NCI-H1048 (cell line): Measurements from ENCODE around the gene PICK1.

ENCODE experiments used
- DNase-seq: peaks from one replicate; lab custom pipeline; 2025; lab: John Stamatoyannopoulos, UW

PICK1 gene

GRCh38 chr22:38056969-38057891, at the start of gene PICK1:
TSS of gene PICK1 (plus strand) at chr22:38057404. CDS start at chr22:38057810, 406 bp downstream.
- DNase-seq = peak; percentile 75

GRCh38 chr22:38009000-38009806, 48.0 kb upstream of the PICK1 start:
- no peak for DNase-seq

GRCh38 chr22:38012604-38013072, 44.6 kb upstream of the PICK1 start:
- DNase-seq = no peak

GRCh38 chr22:38014083-38014482, 43.1 kb upstream of the PICK1 start:
- no peak for DNase-seq

- no peak for DNase-seq
Observed at GRCh38 chr22:38016182-38017151, 40.7 kb upstream of the PICK1 start.

GRCh38 chr22:38017272-38017920, 39.8 kb upstream of the PICK1 start:
- no peak for DNase-seq

- DNase-seq = no peak
Observed at GRCh38 chr22:38017939-38018885, 39.0 kb upstream of the PICK1 start.

- no peak for DNase-seq
Observed at GRCh38 chr22:38018938-38019827, 38.0 kb upstream of the PICK1 start.

- DNase-seq = no peak
Observed at GRCh38 chr22:38021206-38021605, 36.0 kb upstream of the PICK1 start.

GRCh38 chr22:38023045-38023444, 34.2 kb upstream of the PICK1 start:
- DNase-seq = no peak

- DNase-seq = no peak
Observed at GRCh38 chr22:38025514-38025913, 31.7 kb upstream of the PICK1 start.

GRCh38 chr22:38026130-38027111, 30.8 kb upstream of the PICK1 start:
- DNase-seq = no peak

- no peak for DNase-seq
Observed at GRCh38 chr22:38027487-38027886, 29.7 kb upstream of the PICK1 start.

GRCh38 chr22:38028344-38029130, 28.7 kb upstream of the PICK1 start:
- DNase-seq = no peak

GRCh38 chr22:38029370-38029769, 27.8 kb upstream of the PICK1 start:
- no peak for DNase-seq

GRCh38 chr22:38029901-38030300, 27.3 kb upstream of the PICK1 start:
- no peak for DNase-seq
